BJ (cell line): ENCODE measurements around the gene RINL. TPM values are rescaled to one million over a fixed set of nuclear protein-coding genes. Genes with fewer than 3 reads are reported as not detected.

Experiments used
- CTCF ChIA-PET: fragments of 350-600 bp; formaldehyde crosslinking; extraction: SDS; loops from one replicate; lab custom pipeline; 2021; ENCODE audit warnings: antibody characterized with exemption, inconsistent platforms; lab: Yijun Ruan, JAX
- POLR2A ChIA-PET: fragments of 300-600 bp; sonication (Branson Sonifier 250); formaldehyde crosslinking; extraction: SDS; loops from one replicate; lab custom pipeline; 2021; ENCODE audit warnings: antibody characterized with exemption; lab: Charles Lee
- DNase-seq: peaks from one replicate; pipeline ENCODE4 v3.0.0-alpha.2; 2011; ENCODE audit warnings: low read depth
- H3K27me3 ChIP-seq: 2 replicates; pipeline ENCODE4 v1.6.0; 2011; ENCODE audit warnings: low read length; ENCODE audit not compliant: control insufficient read depth, insufficient read depth
- H3K36me3 ChIP-seq: 2 replicates; pipeline ENCODE4 v1.5.1; 2011; ENCODE audit warnings: low read length; ENCODE audit not compliant: control insufficient read depth, insufficient read depth
- H3K4me3 ChIP-seq: 2 replicates; pipeline ENCODE4 v1.5.1; 2011; ENCODE audit warnings: low read depth, mild to moderate bottlenecking, control low read depth, low read length
- polyA plus RNA-seq: library from polyadenylated mRNA; depleted of rRNA; stranded (reverse); fragments of >200 nt; gene quantifications from 2 replicates; pipeline ENCODE4 v1.2.3, GENCODE V29; 2011
- TF ChIP-seq, protein P1 (sequence below): IDR thresholded peaks from 2 replicates; pipeline ENCODE4 v1.5.1; 2011; ENCODE audit warnings: low read depth, mild to moderate bottlenecking, control low read depth, inconsistent platforms, low read length, moderate library complexity; ENCODE audit not compliant: insufficient read depth

Gene RINL
- polyA plus RNA-seq, 1 experiment, result 1.9 TPM

DNA sequence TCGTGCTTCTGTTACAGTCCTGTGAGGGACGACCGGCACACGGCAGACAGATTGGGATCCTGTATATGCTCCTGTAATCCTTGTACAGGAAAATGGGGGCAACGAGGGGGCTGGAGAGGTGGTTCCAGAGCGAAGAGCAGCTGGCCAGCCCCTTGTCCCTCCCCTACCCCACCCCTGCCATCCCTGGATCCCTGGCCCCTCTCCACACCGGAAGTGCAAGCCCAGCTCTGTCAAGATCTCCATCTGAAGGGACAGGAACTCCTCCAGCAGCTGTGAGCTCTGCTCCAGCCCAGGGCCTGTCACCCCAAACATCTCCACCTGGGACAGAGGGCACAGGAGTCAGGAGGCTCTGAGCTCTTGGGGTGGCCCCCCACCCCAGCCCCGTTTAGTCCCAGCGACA lies 39.4 kb upstream of the RINL start:
- Histone ChIP-seq H3K27me3 (no peaks in the 10 kb centered on the region), H3K4me3 (no peak overlapping the region), H3K36me3 (peaks cover 4% of the 10 kb centered on the region; the same call in 1 of the 2 replicates)
- TF ChIP-seq, protein P1, sequence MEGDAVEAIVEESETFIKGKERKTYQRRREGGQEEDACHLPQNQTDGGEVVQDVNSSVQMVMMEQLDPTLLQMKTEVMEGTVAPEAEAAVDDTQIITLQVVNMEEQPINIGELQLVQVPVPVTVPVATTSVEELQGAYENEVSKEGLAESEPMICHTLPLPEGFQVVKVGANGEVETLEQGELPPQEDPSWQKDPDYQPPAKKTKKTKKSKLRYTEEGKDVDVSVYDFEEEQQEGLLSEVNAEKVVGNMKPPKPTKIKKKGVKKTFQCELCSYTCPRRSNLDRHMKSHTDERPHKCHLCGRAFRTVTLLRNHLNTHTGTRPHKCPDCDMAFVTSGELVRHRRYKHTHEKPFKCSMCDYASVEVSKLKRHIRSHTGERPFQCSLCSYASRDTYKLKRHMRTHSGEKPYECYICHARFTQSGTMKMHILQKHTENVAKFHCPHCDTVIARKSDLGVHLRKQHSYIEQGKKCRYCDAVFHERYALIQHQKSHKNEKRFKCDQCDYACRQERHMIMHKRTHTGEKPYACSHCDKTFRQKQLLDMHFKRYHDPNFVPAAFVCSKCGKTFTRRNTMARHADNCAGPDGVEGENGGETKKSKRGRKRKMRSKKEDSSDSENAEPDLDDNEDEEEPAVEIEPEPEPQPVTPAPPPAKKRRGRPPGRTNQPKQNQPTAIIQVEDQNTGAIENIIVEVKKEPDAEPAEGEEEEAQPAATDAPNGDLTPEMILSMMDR, result no peak
- ChIA-PET POLR2A (no interaction called here), CTCF (interaction anchor here (1.4 kb wide), 1 partner anchor 13 kb away, joined by 8 read pairs; the partner anchor contains the start of genes MRPS12 and SARS2)
- no peak for DNase-seq

DNA sequence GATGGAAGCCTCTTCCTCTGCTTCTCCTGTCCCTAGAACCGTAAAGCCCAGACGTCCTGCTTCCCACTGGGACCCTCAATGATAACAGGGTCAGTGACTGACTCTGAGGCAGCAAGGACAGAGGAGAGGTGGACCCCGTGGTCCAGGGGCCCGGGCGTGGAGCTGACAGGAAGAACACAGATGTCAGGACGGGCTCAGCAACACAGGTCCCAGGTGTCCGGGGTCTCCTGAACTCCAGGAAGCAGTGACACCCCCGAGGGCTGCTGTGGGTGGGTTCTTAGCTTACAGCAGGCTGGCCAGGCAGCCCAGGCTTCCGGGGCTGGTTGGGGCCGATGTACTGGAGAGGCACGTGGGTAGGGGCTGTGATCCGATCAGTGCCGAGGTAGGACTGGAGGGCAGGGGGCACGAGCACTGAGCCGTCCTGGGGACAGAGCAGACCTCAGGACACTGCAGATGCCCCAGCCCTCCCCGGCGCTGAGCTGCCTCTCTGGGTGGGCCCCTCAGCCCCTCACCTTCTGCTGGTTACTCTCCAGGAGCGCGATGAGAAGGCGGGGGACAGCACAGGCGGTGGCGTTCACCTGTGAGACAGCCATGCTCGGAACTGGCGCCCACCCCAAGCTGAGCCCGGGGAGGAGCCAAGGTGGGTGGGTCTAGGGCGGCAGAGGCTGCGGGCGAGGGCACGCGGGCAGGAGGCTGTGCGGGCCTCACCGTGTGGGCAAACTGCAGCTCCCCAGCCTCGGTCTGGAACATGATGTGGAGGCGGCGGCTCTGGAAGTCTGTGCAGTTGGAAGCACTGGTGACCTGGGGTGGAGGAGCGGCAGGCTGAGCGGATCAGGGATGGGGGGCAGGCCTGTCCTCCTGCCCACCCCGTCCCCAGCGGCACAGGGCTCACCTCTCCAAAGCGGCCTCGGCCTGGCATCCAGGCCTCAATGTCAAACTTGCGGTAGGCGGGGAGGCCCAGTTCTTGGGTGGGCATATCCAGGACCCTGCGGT lies 37.5 kb upstream of the RINL start:
- TF ChIP-seq, protein P1, result no peak
- DNase-seq, result no peak
- peaks cover 1% of the 10 kb centered on the region; the same call in 1 of the 2 replicates for H3K36me3 ChIP-seq
- no peak overlapping the region for H3K4me3 ChIP-seq
- ChIA-PET CTCF (interaction anchor here (1.0 to 2.3 kb wide), 2 partner anchors 9 to 14 kb away, joined by 3 to 11 read pairs; partner anchors contain the start of genes MRPS12 and SARS2), POLR2A (no interaction called here)
- no peaks in the 10 kb centered on the region; the same call in 1 of the 2 replicates for H3K27me3 ChIP-seq

DNA sequence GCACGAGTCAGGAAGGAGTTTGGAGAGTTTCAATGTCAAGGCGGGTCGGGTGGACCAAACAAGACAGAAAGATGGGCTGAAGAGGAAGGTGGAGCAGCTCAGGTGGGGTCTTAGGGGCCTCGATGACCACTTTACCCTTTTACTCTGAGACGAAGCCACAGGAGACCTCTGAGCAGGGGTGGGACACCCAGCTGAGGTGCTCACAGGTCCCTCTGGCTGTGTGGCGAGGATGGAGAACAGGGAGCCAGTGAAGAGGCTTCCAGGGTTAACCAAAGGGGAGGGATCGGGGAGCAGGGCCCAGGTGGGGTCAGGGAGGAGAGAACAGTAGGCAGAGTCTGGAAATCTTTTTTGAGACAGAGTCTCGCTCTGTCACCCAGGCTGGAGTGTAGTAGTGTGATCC lies 35.9 kb upstream of the RINL start:
- TF ChIP-seq, protein P1, result no peak
- CTCF ChIA-PET, result interaction anchor here (0.8 to 2.3 kb wide), 2 partner anchors 16 to 511 kb away, joined by 3 to 11 read pairs; partner anchors contain the start of genes FAM98C, MRPS12 and SARS2

DNA sequence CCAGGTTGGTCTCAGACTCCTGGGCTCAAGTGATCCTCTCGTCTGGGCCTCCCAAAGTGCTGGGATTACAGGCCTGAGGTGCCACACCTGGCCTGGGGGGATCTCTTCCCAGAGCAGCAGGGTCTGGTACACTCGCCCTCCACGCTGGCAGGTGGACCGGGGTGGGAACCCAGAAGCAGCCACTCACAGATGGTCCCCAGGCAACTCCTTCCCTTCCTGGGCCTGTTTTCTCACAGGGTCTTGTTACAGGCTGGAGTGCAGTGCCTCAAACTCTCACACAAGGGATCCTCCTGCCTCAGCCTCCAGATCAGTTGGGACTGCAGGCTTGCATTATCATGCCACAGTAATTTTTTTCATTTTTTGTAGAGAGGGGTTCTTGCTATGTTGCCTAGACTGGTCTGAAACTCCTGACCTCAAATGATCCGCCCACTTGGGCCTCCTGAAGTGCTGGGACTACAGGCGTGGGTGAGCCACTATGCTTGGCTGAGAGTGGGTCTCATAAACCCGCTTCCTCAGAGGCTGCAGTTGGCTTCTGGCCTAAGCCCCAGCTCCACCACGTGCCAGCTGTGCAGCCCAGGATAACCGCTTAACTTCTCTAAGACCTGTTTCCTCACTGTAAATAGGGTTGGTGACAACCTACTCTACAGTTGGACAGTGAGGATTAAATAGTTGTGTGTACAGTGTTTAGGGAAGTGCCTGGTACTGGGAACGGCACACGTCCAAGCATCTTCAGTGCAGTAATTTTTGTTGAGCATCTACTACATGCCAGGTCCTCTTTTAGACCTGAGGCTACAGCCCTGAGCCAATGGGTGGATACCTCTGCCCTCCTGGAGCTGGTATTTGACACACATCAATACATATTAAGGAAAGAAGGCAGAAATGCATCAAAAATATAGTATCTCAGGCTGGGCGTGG lies 34.8 kb upstream of the RINL start:
- H3K36me3 ChIP-seq, result peaks cover 1% of the 10 kb centered on the region; the same call in 1 of the 2 replicates
- no peaks in the 10 kb centered on the region; the same call in 1 of the 2 replicates for H3K27me3 ChIP-seq
- H3K4me3 ChIP-seq, result no peak overlapping the region
- ChIA-PET CTCF (interaction anchor here (0.8 to 1.0 kb wide), 2 partner anchors 18 to 510 kb away, joined by 3 read pairs; partner anchors contain the start of genes FAM98C, MRPS12 and SARS2), POLR2A (no interaction called here)
- TF ChIP-seq, protein P1, result no peak
- no peak for DNase-seq

More for the DNA sequence above, 35.9 kb upstream of the RINL start:
- POLR2A ChIA-PET, result no interaction called here
- H3K4me3 ChIP-seq, result no peak overlapping the region
- no peak for DNase-seq
- peaks cover 1% of the 10 kb centered on the region; the same call in 1 of the 2 replicates for H3K36me3 ChIP-seq
- no peaks in the 10 kb centered on the region; the same call in 1 of the 2 replicates for H3K27me3 ChIP-seq
